ENCODE results near the gene H3-3A. TPM values are rescaled to one million over a fixed set of nuclear protein-coding genes. Genes with fewer than 3 reads are reported as not detected.

H3-3A gene
- total and polyA plus RNA-seq, 2 of the 8 experiments (the other 6 are each of a cell fraction or from before 2014, with no cell fraction given) = 1,157 to 1,223 TPM

- Histone ChIP-seq H2AK5ac (ENCODE audit: low read depth, low read length) (no peak overlapping the region), H3K36me3 (ENCODE audit: control insufficient read depth in 2 of 4, insufficient read depth in 4 of 4, low read length in 3 of 4) (no peaks in the 10 kb centered on the region), H3K14ac (ENCODE audit: insufficient read length) (no peak overlapping the region), H3K56ac (replicated peaks; ENCODE audit: insufficient read length, low read depth, low read length) (no peak overlapping the region), H4K20me1 (replicated peaks in 1 of 2; ENCODE audit: control insufficient read depth in 1 of 2, insufficient read depth in 2 of 2, low read length in 2 of 2) (no peaks in the 10 kb centered on the region), H3K4me3 (ENCODE audit: extremely low read depth in 1 of 4, insufficient read depth in 2 of 4, low read depth in 3 of 4, low read length in 4 of 4) (no peak overlapping the region), H4K8ac (ENCODE audit: extremely low read depth, insufficient read depth, low read length) (no peak overlapping the region), H4K91ac (replicated peaks; ENCODE audit: insufficient read length, low read length) (no peak overlapping the region), H2BK12ac (ENCODE audit: low read depth, low read length) (no peak overlapping the region), H3K23ac (ENCODE audit: insufficient read length) (no peak overlapping the region), H3K79me1 (ENCODE audit: low read depth, low read length) (no peaks in the 10 kb centered on the region), H2BK120ac (replicated peaks; ENCODE audit: low read depth, low read length) (no peak overlapping the region), H3K4ac (replicated peaks; ENCODE audit: insufficient read length, low read depth, low read length) (no peak overlapping the region), H2BK5ac (ENCODE audit: low read depth, low read length) (no peak overlapping the region), H3K4me1 (replicated peaks in 1 of 4; ENCODE audit: control insufficient read depth in 3 of 4, insufficient read depth in 4 of 4, low read length in 3 of 4) (no peaks in the 10 kb centered on the region), H3K23me2 (ENCODE audit: low read depth, low read length) (no peaks in the 10 kb centered on the region), H2BK15ac (ENCODE audit: low read length) (no peak overlapping the region), H2AFZ (ENCODE audit: low read length) (no peak overlapping the region), H3K79me2 (ENCODE audit: control insufficient read depth in 1 of 2, insufficient read depth in 2 of 2, low read length in 2 of 2) (no peaks in the 10 kb centered on the region), H3K9me3 (ENCODE audit: insufficient read depth in 2 of 2, low read depth in 1 of 2, low read length in 1 of 2) (no peaks in the 10 kb centered on the region), H3K9ac (replicated peaks in 1 of 4; ENCODE audit: extremely low read depth in 1 of 4, low read depth in 3 of 4, low read length in 3 of 4) (no peak overlapping the region), H3K27me3 (replicated peaks in 1 of 4; ENCODE audit: control insufficient read depth in 3 of 4, extremely low read depth in 1 of 4, insufficient read depth in 3 of 4, low read length in 3 of 4) (no peaks in the 10 kb centered on the region), H4K5ac (ENCODE audit: insufficient read length, low read depth, low read length) (no peak overlapping the region), H2BK20ac (ENCODE audit: low read length) (no peak overlapping the region), H3K27ac (ENCODE audit: low read depth, low read length) (no peak overlapping the region), H3K18ac (ENCODE audit: extremely low read depth, low read length) (no peak overlapping the region), H3K4me2 (ENCODE audit: insufficient read depth in 1 of 2, low read depth in 2 of 2, low read length in 2 of 2) (no peak overlapping the region)
- no peak for DNase-seq (ENCODE audit: low read depth in 1 of 2, low spot score in 2 of 2)
- TF ChIP-seq ASH2L (IDR thresholded peaks at IDR 0.05; ENCODE audit: low read length) (no peak), BCL11A (IDR thresholded peaks at IDR 0.05; ENCODE audit: low read depth in 2 of 2, low read length in 2 of 2) (no peak), RBBP5 (IDR thresholded peaks at IDR 0.05; ENCODE audit: borderline replicate concordance, low read depth, low read length) (no peak), SP4 (IDR thresholded peaks at IDR 0.05; ENCODE audit: low read length) (no peak), SP1 (IDR thresholded peaks at IDR 0.05; ENCODE audit: low read depth, low read length) (no peak), BACH1 (IDR thresholded peaks at IDR 0.05; ENCODE audit: low read length) (no peak), HDAC6 (IDR thresholded peaks at IDR 0.05; ENCODE audit: low read depth, low read length) (no peak), SIN3A (conservative IDR thresholded peaks at IDR 0.05 in 1 of 2, IDR thresholded peaks at IDR 0.05 in 1 of 2; ENCODE audit: low read depth in 1 of 2, low read length in 2 of 2) (no peak), SIX5 (IDR thresholded peaks at IDR 0.05; ENCODE audit: low read depth, low read length) (no peak), KDM4A (IDR thresholded peaks at IDR 0.05; ENCODE audit: low read depth, low read length, severe bottlenecking) (no peak)
- WGBS, 2 experiments (ENCODE audit: extremely low coverage in 1 of 2, insufficient coverage in 1 of 2, insufficient read length in 1 of 2, insufficient replicate concordance in 2 of 2, low coverage in 1 of 2, low lambda C conversion rate in 2 of 2, missing lambda C conversion rate in 1 of 2) = 89% methylated on average over 6 of the region's 6 CpGs; no CpG with 5 or more reads in 1 of the 2 experiments
- POLR2A ChIA-PET (ENCODE audit: partially characterized antibody) = interaction anchor here (1.0 to 2.9 kb wide), 3 partner anchors 17 to 46 kb away, joined by 4 to 14 read pairs (median 4); partner anchors contain the start of gene H3-3A
- no peak for FAIRE-seq
- CTCF ChIA-PET (ENCODE audit: partially characterized antibody) = interaction anchor here (1.5 kb wide), 1 partner anchor 18 kb away, joined by 3 read pairs; no protein-coding TSS in a partner anchor
Measured at GRCh38 chr1:226046240-226046639, 16.3 kb upstream of the H3-3A start.

Measured in H1 (cell line).